ENCODE data around the gene DELE1.
A peak's percentile ranks its signal among the peaks of the same experiment; 100 is the strongest.

Gene DELE1

GRCh38 chr5:141923448-141924313 lies at the start of gene DELE1:
TSS of gene DELE1 (plus strand) at chr5:141923871. CDS start at chr5:141923942, 71 bp downstream.
- peak; percentile 67 to 96 for DNase-seq (ENCODE audit: low read depth in 2 of 2)

GRCh38 chr5:141873933-141874261 lies 49.8 kb upstream of the DELE1 start:
- DNase-seq (ENCODE audit: low read depth in 2 of 2): no peak

- DNase-seq (ENCODE audit: low read depth in 2 of 2): no peak
Measured at GRCh38 chr5:141874262-141874964, 49.3 kb upstream of the DELE1 start.

- DNase-seq (ENCODE audit: low read depth in 2 of 2): no peak
Measured at GRCh38 chr5:141875022-141875740, 48.5 kb upstream of the DELE1 start.

GRCh38 chr5:141875795-141876627 lies 47.7 kb upstream of the DELE1 start:
- DNase-seq (ENCODE audit: low read depth in 2 of 2): no peak

GRCh38 chr5:141876628-141877355 lies 46.9 kb upstream of the DELE1 start:
- DNase-seq (ENCODE audit: low read depth in 2 of 2): no peak

GRCh38 chr5:141877356-141878185 lies 46.1 kb upstream of the DELE1 start:
- no peak for DNase-seq (ENCODE audit: low read depth in 2 of 2)

GRCh38 chr5:141878186-141878710 lies 45.4 kb upstream of the DELE1 start, which contains the start of gene PCDH1:
TSS of gene PCDH1 (minus strand) at chr5:141878410. CDS start at chr5:141878262, 148 bp downstream.
- DNase-seq (ENCODE audit: low read depth in 2 of 2): no peak

- peak; percentile 71 to 81 for DNase-seq (ENCODE audit: low read depth in 2 of 2)
Measured at GRCh38 chr5:141878711-141879425, 44.8 kb upstream of the DELE1 start.

- DNase-seq (ENCODE audit: low read depth in 2 of 2): no peak
Measured at GRCh38 chr5:141879426-141879759, 44.3 kb upstream of the DELE1 start.

GRCh38 chr5:141879941-141880738 lies 43.5 kb upstream of the DELE1 start:
- no peak for DNase-seq (ENCODE audit: low read depth in 2 of 2)

- DNase-seq (ENCODE audit: low read depth in 2 of 2): no peak
Measured at GRCh38 chr5:141880961-141881801, 42.5 kb upstream of the DELE1 start.

- no peak for DNase-seq (ENCODE audit: low read depth in 2 of 2)
Measured at GRCh38 chr5:141881886-141882285, 41.8 kb upstream of the DELE1 start.

- no peak for DNase-seq (ENCODE audit: low read depth in 2 of 2)
Measured at GRCh38 chr5:141882594-141883183, 41.0 kb upstream of the DELE1 start.

GRCh38 chr5:141883184-141883891 lies 40.3 kb upstream of the DELE1 start:
- no peak for DNase-seq (ENCODE audit: low read depth in 2 of 2)

- DNase-seq (ENCODE audit: low read depth in 2 of 2): no peak
Measured at GRCh38 chr5:141883892-141884318, 39.8 kb upstream of the DELE1 start.
